Panc1 (cell line): ENCODE data around the gene CYB5A. TPM values are rescaled to one million over a fixed set of nuclear protein-coding genes. Genes with fewer than 3 reads are reported as not detected.

Experiments used
- ATAC-seq: fragments of 200-7000 bp; cut with Tn5 transposase; 2 replicates; pipeline ENCODE4 v1.9.1; 2020; ENCODE audit warnings: mild to moderate bottlenecking, moderate library complexity
- BruUV-seq: library from RNA; stranded (reverse); fragments of 400-500 nt; replicated peaks from 2 replicates; lab custom pipeline; 2021; lab: Mats Ljungman, UMichigan
- CTCF ChIA-PET: fragments of 300-600 bp; sonication (Branson Sonifier 250); formaldehyde crosslinking; loops from one replicate; lab custom pipeline; 2022; ENCODE audit warnings: antibody characterized with exemption; lab: Charles Lee
- POLR2A ChIA-PET: fragments of 300-600 bp; sonication (Branson Sonifier 250); formaldehyde crosslinking; loops from one replicate; lab custom pipeline; 2022; ENCODE audit warnings: antibody characterized with exemption; lab: Charles Lee
- DNase-seq: peaks from one replicate; pipeline ENCODE4 v3.0.0-alpha.2; 2010; ENCODE audit warnings: low read depth, low spot score
- H3K27ac ChIP-seq: 2 replicates; pipeline ENCODE4 v1.5.1; 2011; ENCODE audit warnings: mild to moderate bottlenecking, low read length, inconsistent platforms
- H3K27me3 ChIP-seq: fragments of 200-500 bp; sonication (Bioruptor generic); 2 replicates; pipeline ENCODE4 v1.6.0; 2014; ENCODE audit warnings: low read length, inconsistent platforms; ENCODE audit not compliant: control insufficient read depth, insufficient read depth
- H3K36me3 ChIP-seq: fragments of 200-500 bp; sonication (Bioruptor generic); 2 replicates; pipeline ENCODE4 v1.5.1; 2014; ENCODE audit warnings: inconsistent platforms, mild to moderate bottlenecking, low read length, moderate library complexity; ENCODE audit not compliant: control insufficient read depth, insufficient read depth
- H3K4me1 ChIP-seq: 2 replicates; pipeline ENCODE4 v1.5.1; 2011; ENCODE audit warnings: inconsistent platforms, mild to moderate bottlenecking, low read length, moderate library complexity; ENCODE audit not compliant: control insufficient read depth, insufficient read depth
- H3K4me3 ChIP-seq, 2 experiments: 2 replicates each; pipeline ENCODE4 v1.5.1; 2011 to 2012; ENCODE audit warnings: low read depth in 2 of 2, low read length in 2 of 2, mild to moderate bottlenecking in 2 of 2, inconsistent platforms in 1 of 2, moderate library complexity in 1 of 2
- H3K9me3 ChIP-seq: fragments of 200-500 bp; sonication (Bioruptor generic); 2 replicates; pipeline ENCODE4 v1.5.1; 2014; ENCODE audit warnings: low read depth, mild to moderate bottlenecking, inconsistent platforms, low read length, moderate library complexity; ENCODE audit not compliant: control insufficient read depth, insufficient read depth
- CTCF ChIP-seq: fragments of 450-650 bp; IDR thresholded peaks from 2 replicates; pipeline ENCODE4 v1.5.1; 2017; ENCODE audit warnings: mild to moderate bottlenecking
- POLR2AphosphoS5 ChIP-seq: IDR thresholded peaks from 2 replicates; pipeline ENCODE4 v1.6.1; 2012; ENCODE audit warnings: mild to moderate bottlenecking, low read depth, low read length, moderate library complexity
- REST ChIP-seq, 2 experiments: IDR thresholded peaks; 2 replicates each; pipeline ENCODE4 v1.6.1; 2011 to 2012; ENCODE audit warnings: low read depth in 2 of 2, control low read depth in 1 of 2, low read length in 1 of 2, mild to moderate bottlenecking in 1 of 2, moderate library complexity in 1 of 2; ENCODE audit not compliant: insufficient read depth in 1 of 2
- SIN3A ChIP-seq: IDR thresholded peaks from 2 replicates; pipeline ENCODE4 v1.6.1; 2012; ENCODE audit warnings: low read depth, mild to moderate bottlenecking, low read length, moderate library complexity, borderline replicate concordance; ENCODE audit not compliant: insufficient read depth
- TCF7L2 ChIP-seq: IDR thresholded peaks from 2 replicates; pipeline ENCODE4 v1.6.1; 2011; ENCODE audit warnings: mild to moderate bottlenecking, low read depth, low read length, inconsistent platforms
- in situ Hi-C: cut with HindIII; loops from 2 replicates; pipeline ENCODE4 v1.10.0; 2016; ENCODE audit warnings: low sequenced_read_pairs, low pct_unique_long_range_greater_than_20kb
- intact Hi-C: fragments of 100-400 bp; cut with micrococcal nuclease; formaldehyde crosslinking; loops from one replicate; pipeline ENCODE4 v1.10.0; 2022; ENCODE audit not compliant: unreplicated experiment
- total RNA-seq: library from RNA; stranded (reverse); gene quantifications from one replicate; pipeline ENCODE4 v1.2.1, GENCODE V29; 2021; ENCODE audit not compliant: unreplicated experiment

CYB5A gene
- total RNA-seq, 1 experiment from 2014 or later: 51.3 TPM

GRCh38 chr18:74334242-74334893 lies 42.6 kb upstream of the CYB5A start:
- intact Hi-C loops (no loop called here), in situ Hi-C loops (loop anchor here (25.0 kb wide), 1 partner anchor 147 kb away; no protein-coding TSS in a partner anchor)
- ATAC-seq: no peak
- Histone ChIP-seq H3K4me3 (no peak overlapping the region), H3K36me3 (no peaks in the 10 kb centered on the region), H3K27me3 (peaks cover 11% of the 10 kb centered on the region; the same call in 1 of the 2 replicates), H3K27ac (no peak overlapping the region), H3K4me1 (no peaks in the 10 kb centered on the region), H3K9me3 (no peaks in the 10 kb centered on the region)
- no peak for TF ChIP-seq POLR2AphosphoS5
- TF ChIP-seq CTCF: no peak
- TF ChIP-seq SIN3A: no peak
- no peak for TF ChIP-seq REST (IDR thresholded peaks at IDR 0.05; ENCODE audit: insufficient read depth in 1 of 2, low read depth in 2 of 2, low read length in 1 of 2)
- no peak for TF ChIP-seq TCF7L2
- ChIA-PET POLR2A (no interaction called here), CTCF (no interaction called here)
- BruUV-seq: no TSS peak
- no peak for DNase-seq

- POLR2A ChIA-PET: no interaction called here
- in situ Hi-C loops (loop anchor here (25.0 kb wide), 1 partner anchor 146 kb away; no protein-coding TSS in a partner anchor), intact Hi-C loops (no loop called here)
- no peak overlapping the region for H3K27ac ChIP-seq
- DNase-seq (no peak), ATAC-seq (no peak)
- H3K36me3 ChIP-seq: no peaks in the 10 kb centered on the region
- BruUV-seq: no TSS peak
- H3K4me1 ChIP-seq: no peaks in the 10 kb centered on the region
- CTCF ChIA-PET: no interaction called here
- H3K9me3 ChIP-seq: no peaks in the 10 kb centered on the region
- no peak overlapping the region for H3K4me3 ChIP-seq
- H3K27me3 ChIP-seq: peaks cover 4% of the 10 kb centered on the region; the same call in 1 of the 2 replicates
- no peak for TF ChIP-seq TCF7L2
- TF ChIP-seq REST (IDR thresholded peaks at IDR 0.05; ENCODE audit: insufficient read depth in 1 of 2, low read depth in 2 of 2, low read length in 1 of 2): no peak
- TF ChIP-seq CTCF: no peak
- TF ChIP-seq POLR2AphosphoS5: no peak
- no peak for TF ChIP-seq SIN3A
Measured at GRCh38 chr18:74333091-74333490, 41.3 kb upstream of the CYB5A start.
